HG03108 (cell line): Measurements from ENCODE around the gene KCTD8.
A peak's percentile ranks its signal among the peaks of the same experiment; 100 is the strongest.

ENCODE experiments used
- ATAC-seq: cut with Tn5 transposase; IDR thresholded peaks from one replicate; pipeline ENCODE4 v1.9.1; 2021; ENCODE audit warnings: moderate library complexity; ENCODE audit not compliant: unreplicated experiment

The KCTD8 gene

DNA sequence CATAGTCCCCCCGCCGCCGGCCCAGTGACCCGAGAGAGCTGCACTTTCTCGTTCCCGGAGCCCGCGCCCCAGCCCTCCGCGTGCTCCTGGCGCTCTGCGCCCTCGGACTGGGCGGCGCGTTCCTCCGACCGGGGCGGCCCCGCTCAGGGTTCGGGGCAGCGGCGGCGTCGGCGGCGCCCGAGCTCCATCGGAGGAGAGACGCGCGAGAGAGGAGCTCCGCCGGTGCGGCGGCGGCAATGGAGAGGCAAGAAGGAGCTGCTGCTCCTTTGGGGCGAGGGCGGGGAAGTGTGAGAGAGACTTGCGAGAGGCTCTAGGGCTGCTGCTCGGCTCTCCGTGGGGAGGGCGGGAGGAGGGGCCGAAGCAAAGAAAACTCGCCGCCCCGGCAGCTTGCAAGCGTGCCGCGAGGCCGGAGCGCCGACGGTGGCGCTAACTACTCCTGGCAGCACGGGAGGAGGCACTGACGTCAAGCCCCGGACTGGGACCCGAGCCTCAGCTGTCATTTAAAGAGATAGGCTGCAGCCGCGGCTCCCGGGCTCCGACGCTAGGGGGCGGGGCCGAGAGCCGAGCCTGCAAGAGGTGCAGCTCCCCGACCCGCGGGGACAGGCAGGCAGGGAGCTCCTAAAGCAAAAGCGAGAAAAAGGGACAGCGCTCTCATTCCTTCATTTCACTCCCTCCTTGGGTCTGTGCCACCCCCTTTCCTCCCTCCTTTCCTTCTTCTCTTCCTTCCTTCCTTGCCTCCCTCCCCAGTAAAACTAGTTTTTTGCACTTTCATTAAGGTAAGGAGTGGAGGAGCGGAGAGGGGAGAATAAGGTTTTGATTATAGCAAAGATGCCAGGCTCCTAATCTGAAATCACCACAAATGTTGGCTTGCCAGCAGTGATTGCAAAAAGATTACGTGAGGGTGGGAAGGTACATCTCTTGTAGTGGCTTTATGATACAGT lies at the start of gene KCTD8:
Gene KCTD8, minus strand, starts transcription at position 289 of the 941 bp plus-strand sequence.
- ATAC-seq = peak; percentile 95

DNA sequence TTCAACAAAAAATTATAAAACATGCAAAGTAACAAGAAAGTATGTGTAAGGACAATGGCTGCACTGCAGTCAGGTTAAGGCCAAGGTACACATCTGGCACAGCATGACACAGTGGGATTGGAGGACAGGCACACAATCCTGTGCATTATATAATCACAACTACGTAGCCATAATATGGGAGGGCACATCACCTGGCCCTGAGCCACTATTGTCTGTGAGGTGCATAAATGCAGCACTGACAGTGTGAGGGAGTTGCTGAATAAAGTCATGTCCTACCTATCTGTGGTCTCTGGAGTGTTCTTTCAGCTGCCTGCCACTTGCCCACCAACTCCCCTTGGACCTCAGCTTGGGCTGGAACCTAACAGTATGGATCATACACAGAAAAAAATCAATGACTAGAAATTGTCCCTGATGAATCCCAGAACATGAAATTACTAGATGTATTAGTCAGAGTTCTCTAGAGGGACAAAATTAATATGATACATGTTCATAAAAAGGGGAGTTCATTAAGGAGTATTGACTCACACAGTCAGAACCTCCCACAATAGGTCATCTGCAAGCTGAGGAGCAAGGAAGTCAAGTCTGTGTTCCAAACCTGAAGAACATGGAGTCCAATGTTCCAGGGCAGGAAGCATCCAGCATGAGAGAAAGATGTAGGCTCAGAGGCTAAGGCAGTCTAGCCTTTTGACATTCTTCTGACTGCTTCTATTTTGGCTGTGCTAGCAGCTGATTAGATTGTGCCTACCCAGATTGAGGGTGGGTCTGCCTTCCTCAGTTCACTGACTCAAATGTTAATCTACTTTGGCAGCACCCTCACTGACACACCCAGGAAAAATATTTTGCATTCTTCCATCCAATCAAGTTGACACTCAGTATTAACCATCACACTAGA lies 46.4 kb upstream of the KCTD8 start:
- no peak for ATAC-seq

DNA sequence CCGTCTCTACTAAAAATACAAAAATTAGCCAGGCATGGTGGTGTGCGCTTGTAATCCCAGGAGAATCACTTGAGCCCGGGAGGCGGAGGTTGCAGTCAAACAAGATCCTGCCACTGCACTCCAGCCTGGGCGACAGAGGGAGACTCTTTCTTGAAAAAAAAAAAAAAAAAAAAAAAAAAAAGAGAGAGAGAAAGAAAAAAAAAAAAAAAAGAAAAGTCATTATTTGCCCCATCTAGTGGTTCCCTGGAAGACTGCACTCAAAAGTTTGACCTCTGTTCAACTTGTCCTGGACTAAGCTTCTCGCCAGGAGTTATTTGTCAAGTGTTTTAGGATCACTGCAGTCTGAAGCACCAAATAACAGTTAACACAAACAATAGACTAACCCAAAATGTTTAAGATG lies 45.3 kb upstream of the KCTD8 start:
- ATAC-seq = no peak

DNA sequence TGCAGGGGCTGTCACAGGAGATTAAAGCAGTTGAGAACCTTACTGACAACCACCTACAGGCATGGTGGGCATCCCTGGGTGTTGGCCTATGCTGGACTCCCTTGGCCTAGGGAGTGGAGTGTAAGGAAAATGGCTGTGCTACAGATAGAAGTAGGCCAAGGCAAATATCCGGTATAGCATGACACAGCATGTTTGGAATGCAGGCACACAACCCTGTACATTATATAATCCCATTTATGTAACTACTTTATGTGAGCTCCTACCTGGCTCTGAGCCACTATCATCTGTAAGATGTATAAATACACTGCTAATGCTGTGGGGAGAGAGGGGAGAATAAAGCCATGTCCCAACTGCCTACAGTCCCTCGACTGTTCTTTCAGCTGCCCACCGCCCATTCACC lies 38.7 kb upstream of the KCTD8 start:
- ATAC-seq = no peak

DNA sequence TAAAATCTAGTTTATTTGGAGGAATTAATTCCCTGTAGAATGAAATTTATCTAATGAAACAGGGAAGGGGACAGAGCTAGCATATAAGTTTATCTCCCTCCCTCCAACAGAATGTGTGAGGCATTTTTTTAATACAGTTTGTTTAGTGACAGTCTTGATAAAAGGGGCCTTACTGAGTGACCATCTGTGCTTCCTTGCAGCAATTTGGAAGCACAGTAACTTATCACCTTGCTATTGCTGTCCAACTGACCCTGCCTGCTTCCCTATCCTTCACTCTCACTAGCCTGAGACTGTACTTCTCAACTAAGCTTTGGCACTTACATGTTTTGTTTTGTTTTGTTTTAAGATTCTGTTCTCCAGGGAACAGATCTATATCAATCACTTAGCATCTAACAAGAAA lies 31.1 kb upstream of the KCTD8 start:
- ATAC-seq = no peak

DNA sequence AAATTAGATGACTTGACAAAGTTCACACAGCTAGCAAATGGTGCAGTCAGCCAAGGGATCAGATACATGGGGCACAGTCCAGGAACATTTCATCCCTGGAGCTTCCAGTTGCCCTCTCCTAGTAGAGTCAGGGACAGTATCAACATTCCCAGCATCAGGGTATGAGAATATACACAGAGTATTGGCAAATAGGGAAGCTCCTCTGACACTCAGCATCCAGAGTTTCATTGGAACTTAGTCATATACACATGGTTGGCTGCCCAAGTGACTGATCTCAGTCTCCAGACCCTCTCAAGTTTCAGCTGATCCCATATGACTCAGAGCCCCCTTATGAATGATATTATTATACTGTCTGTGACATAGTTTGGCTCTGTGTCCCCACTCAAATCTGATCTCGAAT lies 13.7 kb upstream of the KCTD8 start:
- no peak for ATAC-seq

DNA sequence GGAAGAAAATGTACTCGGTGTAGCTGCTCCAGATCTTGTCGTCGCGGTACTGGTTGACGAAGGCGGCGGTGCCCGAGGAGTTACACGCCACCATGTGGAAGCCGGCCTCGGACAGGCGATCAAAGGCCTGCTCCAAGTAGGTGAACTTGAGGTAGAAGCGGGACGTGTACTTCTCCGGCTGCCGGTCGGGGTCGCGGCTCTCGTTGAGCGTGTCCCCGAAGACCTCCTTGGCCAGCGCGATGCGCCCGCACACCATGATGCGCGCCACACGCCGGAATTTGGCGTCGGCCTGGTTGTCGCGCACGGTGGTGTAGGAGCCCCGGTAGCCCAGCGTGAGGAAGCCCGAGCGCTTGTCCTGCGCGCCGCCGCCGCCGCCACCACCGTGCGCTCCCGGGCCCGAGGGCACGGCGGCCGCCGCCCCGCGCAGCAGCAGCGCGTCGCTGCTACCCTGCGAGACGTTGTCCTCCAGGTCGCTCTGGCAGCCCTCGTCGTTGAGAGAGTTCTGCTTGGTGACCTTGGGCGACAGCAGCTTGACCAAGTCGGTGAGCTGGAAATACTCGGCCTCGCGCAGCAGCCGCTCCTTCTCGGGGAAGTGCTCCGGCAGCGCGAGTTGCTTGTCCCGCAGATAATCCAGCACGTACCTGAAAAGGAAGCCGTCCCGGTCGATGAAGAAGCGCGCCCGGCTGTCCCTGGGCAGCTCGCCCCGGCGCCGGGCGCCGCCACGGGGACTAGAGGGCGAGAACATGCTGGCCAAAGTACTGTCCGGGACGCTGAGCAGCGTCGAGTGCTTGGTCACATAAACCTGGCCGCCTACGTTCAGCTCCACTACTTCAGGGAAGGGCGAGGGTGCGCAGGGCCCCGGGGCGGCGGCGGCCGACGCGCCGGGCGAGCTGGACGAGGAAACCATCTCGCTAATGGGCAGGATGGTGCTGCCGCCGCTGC lies 775 bp downstream of the KCTD8 start:
- no peak for ATAC-seq

DNA sequence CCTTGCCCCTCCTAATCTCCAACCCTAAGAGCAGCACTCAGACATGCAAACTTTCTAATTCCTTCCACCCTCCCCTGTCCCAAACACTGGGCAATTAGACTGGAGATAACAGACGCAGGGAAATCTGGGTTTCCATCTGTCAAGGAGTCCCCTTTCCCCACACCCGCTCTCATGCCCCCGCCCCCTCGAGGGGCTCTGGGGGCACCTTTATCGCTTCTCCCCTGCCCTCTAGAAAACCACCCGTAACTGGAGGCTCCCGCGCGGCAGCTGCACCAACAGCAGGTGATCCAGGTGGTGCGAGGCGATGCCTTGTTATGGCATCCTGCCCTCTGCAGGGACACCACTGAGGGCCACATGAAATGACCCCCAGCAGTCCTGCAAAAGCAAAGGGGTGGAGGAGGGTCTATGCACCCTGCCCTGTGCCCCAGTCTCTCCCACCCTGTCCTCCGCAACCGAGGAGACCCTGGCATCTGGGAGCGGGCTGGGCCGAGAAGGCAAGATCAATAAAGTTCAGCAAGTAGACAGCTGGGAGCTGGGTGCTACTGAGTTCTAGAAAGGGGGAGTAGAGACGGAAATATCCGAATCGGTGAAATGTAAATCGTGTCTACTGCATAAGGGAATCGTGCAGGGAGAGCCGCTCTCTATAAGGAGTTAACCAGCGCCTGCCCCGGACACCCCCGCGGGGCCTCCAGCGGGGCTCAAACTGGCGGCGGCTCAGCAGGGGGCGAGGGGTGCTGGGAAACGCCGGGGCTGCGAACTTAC lies 1.6 kb downstream of the KCTD8 start:
- ATAC-seq = no peak

DNA sequence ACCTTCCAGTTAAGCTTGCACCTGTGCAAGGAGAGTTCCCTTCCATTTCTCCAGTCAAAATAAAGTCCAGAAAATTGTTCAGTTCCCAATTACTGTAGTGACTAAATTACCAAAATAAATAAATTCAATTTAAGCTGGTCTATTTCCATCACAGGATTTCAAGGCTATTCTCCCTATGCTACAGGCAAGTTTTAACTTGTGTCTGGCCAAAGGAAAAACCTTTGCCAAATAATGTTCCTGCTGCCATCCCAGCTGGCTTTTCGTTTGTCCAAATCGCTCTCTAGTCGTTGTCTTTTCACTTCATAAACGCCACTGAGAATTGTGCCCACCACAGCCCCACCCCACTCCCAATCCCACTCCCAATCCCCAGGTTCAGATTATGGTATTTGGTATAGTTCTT lies 2.4 kb downstream of the KCTD8 start:
- no peak for ATAC-seq

DNA sequence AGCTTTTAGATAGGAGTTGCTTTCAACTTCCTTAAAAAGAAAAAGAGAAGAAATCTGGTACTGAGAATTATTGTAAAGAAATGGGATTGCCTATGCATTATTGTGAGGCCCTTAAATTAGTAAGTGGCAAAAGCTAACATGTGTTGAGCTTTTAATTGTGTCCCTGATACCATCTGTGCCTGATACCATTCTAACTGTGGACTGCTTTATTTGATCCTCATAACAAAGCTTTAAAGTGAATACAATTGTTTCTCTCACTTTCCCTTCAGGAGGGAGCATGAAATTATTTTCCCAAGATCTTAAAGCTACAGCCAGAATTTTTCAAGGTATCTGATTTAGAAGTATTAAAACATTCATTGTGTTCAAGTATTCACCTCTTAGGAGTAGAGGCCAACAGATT lies 9.9 kb downstream of the KCTD8 start:
- no peak for ATAC-seq

DNA sequence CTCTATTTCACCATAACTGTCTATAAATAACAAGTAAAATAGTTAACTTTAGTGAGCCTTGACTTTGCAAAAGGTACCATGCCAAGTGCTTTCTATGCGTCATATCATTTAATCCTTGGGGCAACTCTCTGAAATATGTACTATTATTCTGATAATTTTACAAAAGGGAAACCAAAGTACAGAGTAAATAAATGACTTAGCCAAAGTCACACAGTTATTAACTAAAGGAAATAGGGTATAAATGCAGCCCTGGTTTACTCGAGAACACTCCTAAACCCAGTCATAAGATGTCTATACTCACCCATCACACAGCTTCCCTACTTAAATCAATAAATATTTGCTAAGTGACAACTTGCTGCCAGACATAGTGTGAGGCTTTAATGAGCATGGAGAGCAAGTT lies 14.4 kb downstream of the KCTD8 start:
- no peak for ATAC-seq

DNA sequence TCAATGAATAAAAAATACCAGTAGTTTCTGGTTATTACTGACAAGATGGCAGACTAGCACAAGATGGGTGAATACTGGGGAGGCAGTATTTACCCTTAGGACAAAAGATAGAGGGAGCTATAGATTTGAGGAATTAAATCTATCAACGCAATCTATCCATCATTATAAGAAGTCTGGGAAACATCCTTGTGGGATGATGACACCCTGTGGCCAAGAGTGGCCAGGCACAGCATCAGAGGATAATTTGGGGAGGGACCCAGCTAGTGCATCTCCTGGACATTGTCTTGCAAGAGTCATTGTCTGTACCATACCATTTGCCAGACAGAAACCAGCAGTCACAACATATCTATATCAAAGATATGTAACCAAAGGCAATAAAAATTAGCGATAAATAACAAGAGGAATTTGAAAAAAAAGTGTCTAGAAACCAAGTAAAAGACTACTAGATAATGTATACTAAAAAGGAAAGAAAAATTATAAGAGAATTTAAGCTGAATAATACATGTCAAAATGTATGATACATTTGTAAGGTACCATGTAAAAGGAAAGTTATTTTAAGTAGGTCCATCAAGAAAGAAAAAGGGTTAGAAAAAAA lies 22.9 kb downstream of the KCTD8 start:
- no peak for ATAC-seq

DNA sequence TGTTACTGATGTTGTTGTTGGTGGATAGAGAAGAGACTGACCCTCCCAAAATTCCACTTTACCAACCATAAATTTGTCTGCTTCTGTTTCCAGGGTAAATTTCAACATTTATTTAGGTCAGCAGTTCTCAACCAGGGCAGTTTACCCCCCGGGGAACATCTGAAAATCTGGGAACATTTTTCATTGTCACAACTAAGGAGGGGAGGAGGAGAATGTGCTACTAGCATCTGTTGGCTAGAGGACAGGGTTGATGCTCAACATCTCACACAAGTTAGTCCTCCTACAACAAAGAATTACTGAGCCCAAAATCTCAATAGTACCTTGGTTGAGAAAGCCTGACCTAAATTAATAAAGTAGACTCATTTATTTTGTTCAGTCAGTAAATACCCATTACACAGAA lies 25.7 kb downstream of the KCTD8 start:
- no peak for ATAC-seq

DNA sequence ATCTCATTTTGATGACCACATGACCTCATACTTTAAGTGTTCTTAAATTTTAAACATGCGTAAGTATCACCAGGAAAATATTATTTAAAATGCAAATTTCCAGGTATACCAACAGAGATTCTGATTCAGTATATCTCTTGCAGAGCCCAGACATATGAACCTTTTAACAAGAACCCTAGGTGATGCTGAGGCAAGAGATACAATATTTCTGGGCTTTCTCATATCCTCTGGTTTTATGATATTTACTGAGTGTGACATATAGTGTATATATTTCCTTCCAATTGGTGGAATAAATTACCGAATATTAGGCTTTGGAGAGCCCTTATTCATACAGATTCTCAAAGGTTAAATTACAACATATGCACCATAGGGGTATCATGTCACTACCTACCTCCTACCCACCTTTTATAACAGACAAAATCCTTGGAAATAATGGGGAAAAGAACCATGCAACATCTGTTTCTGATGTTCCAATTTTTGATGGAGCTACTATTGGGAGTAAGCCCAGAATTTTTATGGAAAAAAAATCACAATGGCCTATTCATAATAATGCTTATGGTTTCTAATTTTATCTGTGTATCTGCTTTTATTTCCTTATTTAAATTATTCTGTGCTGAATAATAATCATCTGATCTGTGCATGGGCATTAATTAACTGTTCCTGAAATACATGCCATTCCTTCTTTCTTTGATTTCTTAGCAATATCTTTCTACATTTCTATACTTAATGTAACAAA lies 27.1 kb downstream of the KCTD8 start:
- ATAC-seq = no peak

DNA sequence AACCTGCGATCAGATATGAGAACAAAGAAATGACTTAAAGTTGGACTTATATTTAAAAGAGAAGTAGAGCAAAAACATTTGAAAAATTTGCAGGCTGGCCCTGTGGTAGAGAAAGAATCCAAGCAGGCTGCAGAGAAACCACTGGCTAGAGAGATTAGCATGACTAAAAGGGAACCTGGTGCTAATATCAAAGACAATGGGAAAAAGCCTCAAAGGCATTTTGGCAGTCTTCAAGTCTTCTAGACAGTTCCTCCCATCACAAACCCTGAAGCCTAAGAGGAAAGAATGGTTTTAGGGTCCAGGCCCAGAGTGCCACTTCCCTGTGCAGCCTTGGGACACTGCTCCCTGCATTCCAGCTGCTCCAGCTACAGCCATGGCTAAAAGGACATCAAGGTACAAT lies 33.4 kb downstream of the KCTD8 start:
- no peak for ATAC-seq

DNA sequence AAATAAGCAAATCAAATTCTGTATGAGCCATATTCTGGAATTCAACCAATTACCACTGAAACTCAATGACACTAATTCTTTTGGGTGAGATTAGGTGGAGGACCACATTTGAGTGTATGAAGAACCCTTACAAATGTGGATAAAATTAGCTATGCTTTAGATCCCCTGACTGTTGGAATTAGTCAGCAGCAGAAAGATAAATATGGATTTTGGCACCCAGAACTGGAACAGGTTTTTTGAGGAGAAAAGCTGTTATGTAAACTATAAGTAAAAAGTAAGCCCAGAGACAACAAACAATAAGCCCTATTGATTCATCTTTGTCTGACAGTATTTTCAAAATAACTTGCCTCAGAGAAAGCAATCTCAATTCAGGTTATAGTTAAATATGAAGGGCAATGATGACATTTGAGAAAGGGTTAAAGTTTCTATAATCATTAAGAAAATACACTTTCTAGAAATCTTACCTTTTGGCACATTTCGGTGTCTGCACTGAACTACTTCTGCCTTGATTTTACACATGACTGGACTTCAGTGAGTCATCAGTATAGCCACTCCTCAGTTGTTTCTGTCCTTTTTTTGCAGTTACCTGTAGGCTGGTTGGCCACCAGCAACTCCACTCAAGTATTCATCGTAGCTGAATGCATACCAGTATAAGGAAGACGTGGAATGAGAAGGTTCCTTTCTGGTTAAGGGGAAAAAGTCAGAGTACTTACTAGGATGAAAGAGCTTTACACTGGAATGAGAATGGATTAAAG lies 80.0 kb downstream of the KCTD8 start:
- ATAC-seq = no peak

DNA sequence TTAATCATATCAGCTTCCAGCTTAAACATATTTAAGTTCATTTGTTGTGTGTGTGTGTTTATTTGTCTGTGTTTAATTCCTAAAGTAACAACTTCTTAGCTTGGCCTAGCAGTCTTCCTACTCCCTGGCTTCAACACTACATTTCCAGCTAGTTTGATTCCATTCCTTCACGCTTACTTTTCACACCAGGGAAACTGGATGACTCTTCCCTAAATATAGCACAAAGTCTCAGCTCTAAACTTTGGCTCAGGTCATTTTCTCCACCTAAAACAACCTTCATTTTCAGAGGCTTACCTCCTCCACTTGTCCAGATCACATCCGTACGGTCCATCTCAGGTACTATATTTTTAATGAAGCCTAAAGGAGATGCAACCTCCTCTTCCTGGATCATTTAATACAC lies 94.4 kb downstream of the KCTD8 start:
- ATAC-seq = no peak

DNA sequence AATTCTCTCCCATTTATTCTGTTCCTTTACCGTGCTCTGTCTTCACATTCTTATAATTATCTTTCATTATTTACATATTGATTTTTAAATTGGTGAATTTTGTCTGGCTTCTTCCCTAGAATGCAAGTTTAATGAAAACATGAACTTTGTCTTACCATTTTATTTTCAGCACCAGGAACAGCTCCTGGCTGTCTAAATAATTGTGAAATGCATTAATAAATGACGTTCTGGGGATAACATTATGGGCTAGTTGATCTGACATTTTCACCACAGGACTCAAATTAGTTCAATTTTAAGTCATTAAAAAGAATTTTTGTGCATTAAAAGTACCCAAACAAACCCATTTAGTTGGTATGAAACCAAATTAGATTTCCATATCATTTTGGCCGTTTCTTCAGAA lies 97.5 kb downstream of the KCTD8 start:
- ATAC-seq = no peak
